Inferior parietal cortex (tissue), 1 donor: ENCODE results near the gene PPIB.
"Not testable (repeated sequence)": the region's sequence is repeated elsewhere in the genome, so short reads cannot be mapped to it uniquely, and the experiment has no call there.

ENCODE experiments used
- DNase-seq: peaks from one replicate; pipeline ENCODE4 v3.0.0-alpha.2; 2016; ENCODE audit errors: extremely low spot score

PPIB gene

GRCh38 chr15:64110108-64110701 is 52.6 kb downstream of the PPIB start:
- DNase-seq = not testable (repeated sequence)

GRCh38 chr15:64107337-64107736 is 55.5 kb downstream of the PPIB start:
- DNase-seq = no peak
